Activated CD8-positive, alpha-beta memory T cell treated with anti-CD3 and anti-CD28 coated beads, Interleukin-2, amount 50 U/mL, for 4 hours (primary cell): ENCODE results near the gene BEND6.

Experiments used
- DNase-seq: peaks from one replicate; pipeline ENCODE4 v3.0.0-alpha.2; 2020

The BEND6 gene, protein sequence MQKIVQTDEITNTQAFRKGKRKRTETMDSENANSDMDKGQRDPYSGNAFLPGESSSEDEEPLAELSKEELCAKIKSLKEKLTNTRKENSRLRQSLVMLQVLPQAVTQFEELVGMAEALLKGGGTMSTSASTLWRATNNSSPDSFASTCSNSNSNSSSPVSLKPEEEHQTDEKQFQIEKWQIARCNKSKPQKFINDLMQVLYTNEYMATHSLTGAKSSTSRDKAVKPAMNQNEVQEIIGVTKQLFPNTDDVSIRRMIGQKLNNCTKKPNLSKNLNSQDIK

DNA sequence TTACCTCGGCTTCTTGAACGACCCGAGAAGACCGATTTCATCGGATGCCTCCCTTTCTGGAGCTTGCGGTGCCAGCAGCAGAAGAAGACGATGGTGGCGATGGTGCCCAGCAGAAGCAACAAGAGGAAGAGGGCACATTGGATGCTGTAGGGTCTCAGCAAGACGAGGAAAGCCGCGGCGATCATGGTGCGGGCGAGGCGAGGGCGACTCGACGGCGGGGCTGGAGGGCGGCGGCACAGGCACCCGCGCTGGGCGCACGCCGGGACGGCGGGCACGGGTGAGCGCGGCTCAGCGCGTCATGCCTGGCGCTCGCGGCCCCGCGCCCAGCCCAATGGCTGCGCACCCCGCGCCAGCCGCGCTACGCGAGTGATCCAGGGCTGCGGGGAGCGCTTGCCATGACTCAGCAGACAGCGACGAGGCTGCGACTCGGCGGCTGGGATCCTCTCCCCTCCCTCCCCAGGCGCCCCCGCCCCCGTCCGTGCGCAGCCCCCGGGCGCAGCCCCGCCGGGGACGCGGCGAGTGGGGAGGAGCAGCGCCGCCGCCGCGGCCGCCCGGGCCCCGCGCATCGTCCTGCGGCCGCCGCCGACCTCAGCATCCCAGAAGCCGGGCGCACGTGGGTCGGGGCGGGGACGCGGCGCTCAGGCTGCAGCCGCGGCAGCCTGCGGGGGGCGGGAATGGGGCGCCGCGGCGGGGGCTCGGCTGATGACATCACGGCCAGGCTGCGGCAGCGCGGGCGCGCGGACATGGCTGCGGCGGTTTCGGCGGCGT lies at the start of gene BEND6:
TSS of gene BEND6 (plus strand) at position 705 of the 768 bp plus-strand sequence. CDS start 26,704 bp downstream, outside the sequence.
- peak; percentile 35 for DNase-seq

DNA sequence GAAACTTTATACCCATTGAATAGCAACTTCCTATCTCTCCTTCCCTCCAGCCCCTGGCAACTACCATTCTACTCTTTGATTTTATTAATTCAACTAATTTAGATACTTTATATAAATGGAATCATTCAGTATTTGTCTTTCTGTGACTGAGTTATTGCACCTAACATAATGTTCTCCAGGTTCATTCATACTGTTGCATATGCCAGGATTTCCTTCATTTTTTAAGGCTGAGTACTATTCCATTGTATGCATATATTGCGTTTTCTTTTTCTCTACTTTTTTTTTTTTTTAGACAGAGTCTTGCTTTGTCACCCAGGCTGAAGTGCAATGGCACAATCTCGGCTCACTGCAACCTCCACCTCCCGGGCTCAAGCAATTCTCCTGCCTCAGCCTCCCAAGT lies 49.5 kb upstream of the BEND6 start:
- no peak for DNase-seq

DNA sequence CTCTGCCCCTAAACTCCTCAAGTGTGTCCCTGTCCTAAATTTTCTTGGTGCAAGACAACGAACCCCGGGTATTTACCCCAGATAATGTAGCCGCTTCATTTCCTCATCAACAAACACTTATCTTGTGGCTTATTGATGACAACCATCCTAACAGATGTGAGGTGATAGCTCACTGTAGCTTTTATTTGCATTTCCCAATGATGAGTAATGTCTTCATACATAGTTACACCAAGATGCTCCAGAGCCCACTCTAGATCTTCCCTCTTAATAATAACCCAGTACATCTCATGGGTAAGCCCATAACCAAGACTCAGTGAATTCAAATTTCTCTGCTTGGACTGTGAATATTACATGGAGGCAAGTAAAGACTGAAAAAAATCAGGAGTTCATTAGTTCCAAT lies 48.2 kb upstream of the BEND6 start:
- DNase-seq, result no peak

DNA sequence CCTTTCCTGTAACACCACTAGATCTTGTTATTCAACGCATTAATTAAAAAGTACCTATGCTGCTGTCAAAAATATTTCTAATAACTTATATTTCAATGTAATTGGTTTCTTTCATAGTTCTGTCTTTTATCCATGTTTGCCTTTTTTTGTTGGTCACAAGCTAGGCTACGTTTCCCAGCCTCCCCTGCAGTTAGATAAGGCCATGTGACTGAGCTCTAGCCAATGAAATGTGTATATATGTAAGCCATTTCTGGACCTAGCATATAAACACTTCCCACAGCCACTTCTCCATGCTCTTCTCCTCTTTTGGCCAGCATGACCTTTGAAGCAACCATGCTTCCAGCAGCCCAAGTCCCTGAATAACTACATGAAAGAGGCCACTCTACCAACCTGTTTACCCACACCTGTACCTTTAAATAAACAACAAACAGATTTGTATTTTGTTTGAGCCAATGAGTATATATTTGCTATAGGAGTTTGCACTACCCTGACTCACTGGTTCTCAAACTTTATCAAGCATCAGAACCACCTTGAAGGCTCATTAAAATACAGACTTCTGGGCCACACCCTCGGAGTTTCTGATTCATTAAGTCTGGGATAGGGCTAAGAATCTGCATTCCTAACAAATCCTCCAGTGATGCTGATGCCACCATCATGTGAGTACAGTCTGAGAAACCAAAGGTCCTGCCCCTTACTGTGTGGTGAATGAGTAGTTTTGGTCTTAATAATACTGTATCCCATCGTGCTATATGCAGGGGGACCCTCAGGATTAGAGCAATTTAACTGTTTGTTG lies 45.6 kb upstream of the BEND6 start:
- DNase-seq, result no peak

DNA sequence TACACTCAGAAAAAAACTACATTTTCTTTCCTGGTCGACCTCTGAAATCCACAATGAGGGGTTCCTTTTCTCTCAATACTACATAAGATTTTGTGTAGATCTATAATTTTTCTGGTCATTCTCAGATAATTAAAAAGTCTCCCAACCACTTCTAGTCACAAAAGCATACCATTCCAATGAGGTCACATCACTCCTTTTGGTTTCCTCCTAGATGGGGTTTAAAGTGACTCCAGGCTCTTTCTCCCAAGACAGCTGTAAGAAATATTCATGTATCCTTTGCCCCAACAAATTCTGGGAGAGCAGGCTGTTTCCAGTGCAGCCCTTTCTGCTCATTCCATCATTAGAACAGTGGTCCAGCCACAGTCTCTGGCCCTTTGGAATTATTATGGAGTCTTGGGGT lies 43.1 kb upstream of the BEND6 start:
- DNase-seq, result no peak

DNA sequence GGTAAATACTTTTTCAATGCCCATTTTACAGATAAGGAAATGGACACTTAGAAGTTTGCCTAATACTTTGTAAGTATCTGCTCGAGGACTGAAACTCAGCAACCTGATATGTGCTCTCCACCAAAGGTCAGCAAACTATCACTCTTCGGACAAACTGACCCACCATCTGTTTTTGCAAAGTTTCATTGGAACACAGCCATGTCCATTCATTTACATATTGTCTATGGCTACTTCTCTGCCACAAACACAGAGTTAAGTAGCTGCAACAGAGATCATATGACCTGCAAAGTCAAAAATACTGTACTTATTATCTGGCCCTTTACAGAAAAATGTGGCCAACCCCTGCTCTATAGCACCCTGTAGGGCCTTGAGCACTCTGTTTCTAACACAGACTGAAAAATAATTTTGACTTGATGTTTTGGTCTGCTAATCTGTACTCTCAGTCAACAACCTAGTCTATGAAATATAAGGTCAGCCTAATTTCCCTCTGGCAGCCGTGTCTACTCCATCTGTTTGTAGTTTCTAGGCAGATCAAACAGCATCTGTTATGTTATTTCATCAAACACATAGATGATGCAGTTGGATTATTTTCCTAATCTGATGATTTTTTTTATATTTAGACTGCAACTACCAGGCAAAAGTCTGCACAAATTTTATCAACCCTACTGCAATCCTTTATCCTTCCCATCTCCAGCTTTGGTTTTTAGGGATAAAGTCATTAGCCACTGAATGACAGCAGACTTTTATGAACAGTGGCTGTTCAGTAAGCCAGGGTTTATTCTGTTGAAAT lies 41.4 kb upstream of the BEND6 start:
- no peak for DNase-seq

DNA sequence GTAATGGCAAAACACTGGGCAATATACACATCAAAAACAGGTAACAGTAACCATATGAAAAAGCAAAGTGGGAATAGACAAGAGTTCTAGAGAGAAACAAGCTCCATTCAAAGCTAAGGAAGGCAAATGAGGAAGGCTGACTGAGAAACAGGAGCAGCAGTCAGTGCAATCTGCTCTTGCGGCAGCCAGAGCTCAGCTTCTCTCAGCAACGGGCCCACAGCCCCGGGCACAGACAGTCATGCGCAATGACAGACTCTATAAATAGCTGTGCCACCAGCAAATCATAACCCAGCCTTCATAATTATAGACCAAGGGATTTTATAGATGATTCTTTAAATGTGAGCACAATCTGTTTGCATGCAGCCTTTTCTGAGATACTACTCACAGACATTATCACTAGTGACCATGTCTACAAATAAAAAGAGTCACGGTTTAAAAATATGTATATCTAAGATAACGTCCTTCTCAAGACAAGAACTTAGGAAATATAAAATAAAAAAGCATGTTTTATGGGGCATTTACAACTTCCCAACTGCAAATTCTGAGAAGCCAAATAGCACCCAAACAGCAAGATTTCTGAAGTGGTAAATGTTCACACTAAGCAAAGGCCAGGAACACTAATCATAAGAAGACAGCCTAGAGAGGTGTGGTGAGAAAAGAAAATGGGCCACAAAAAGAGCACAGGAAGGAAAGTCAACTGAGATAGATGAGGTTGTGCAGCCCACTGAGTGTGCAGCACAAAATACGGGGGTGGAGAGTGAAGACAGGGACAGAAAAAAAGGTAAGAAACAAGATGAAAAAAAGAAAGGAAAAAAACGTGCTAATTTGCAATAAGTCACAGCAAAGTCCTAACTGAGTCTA lies 39.9 kb upstream of the BEND6 start:
- DNase-seq, result no peak

DNA sequence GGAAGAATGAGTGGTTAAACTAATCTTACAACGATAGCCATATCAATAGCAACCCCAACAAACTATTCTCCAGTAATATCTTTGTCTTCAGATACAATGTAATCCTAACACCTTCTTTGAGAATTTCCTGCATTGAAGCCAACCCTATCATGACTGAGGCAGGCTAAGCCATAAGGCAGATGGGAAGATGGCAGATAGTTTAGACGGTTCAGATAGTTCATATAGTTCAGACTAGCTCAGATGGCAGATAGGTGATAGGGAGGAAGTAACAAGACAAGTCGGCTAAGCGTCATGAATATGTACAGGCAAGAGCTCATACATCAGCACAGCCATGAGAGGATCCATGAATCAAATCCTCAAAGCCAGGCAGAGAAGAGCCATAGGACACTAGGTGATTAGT lies 39.1 kb upstream of the BEND6 start:
- DNase-seq, result no peak

DNA sequence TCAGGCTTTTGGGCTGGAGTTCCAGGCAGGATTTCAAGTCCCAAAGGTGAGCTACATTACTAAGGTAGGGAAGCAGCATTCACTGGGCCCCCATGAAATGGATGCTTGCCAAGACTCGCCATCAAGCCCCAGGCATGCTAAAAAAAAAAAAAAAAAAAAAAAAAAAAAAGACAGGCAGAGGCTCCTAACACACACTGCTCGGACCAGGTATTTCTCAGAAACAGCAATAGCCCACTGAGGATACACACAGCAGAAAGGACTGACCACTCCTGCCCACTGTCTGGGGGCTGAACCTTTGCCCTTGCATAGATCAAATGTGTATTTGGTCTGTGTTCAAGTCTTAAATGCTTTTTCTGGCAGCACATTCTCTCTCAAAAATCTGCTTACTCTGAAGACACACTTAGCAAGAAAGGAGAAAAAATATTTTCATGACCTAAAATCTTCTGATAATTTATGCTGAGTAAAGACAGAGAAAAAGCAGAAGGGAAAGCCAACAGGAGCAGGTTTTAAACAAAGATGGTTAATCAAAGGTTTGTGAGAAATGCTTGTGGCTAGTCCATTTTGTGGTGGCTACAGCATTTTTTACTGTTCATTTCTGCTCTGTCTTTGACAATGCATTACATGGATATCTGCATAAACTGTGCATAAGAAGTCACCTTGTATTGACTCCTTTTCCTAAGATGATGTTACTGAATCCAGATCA lies 37.9 kb upstream of the BEND6 start:
- no peak for DNase-seq

DNA sequence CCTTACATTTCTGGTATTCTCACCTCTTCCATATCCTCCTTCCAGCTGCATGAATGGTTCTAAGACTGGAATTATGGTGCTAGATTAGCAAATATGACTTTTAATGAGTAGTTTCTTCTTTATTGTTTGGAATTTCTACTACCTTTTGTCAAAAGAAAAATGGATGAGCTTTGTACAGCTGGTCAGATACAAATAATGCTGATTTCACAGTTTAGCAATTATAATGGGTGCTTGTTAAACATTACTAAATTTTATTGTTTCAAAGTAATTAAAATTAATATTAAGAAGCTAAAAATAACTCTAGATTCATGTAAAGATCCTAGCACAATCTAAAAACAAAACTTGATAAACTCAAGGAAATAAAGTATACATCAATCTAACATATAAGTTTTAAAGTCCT lies 32.3 kb upstream of the BEND6 start:
- no peak for DNase-seq

DNA sequence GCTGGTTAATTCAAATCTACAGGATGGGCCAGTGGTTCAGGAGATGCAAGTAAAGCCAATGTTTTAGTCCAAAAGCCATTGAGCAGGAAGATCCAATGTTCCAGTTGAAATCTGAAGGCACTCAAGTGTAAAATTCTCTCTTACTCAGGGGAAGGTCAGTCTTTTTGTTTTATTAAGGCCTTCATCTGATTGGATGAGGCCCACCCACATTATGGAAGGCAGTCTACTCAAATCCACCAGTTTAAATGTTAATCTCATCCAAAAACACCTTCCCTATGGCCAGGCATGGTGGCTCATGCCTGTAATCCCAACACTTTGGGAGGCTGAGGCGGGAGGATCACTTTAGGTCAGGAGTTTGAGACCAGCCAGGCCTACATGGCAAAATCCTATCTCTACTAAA lies 31.3 kb upstream of the BEND6 start:
- no peak for DNase-seq

DNA sequence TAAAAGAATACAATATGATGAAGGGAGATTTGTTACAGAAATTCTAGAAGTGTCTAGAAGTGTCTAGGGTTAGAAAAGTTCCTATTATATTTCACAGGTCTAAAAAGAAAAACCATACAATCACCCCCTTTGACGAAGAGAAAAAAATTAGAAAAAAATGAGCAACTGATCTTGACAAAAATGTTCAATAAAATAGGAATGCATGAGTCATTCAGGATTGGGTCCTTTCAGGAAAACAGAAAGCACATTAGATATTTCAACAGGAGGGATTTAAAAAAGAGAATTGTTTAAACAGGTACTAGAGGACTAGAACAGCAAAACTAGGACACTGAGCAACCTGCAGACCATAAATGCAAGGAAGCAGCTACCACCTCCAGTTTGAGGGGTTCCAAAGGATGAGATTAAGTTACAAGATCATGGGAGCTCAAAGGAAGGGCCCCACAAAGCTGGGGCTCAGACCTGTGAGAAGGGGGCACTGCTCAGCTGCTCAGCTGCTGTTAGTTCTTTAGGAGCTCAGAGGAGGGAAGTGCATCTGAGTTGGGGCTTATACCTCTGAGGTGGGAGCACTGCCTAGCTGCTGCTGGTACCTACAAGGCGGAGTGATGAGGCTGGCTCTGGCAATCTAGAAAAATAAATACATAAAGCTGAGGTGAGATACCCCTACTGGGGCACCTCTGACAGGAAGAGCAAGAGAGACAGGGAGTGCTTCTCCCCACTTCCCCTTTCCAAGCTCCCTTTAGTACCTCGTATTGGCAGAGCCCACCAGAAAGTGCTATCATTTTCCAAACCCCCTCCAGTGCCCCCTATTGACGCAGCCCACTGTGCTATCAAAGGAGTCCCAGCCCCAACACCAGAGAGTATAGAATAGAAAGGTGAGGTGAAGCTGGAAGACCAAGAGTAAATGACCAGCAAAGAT lies 27.1 kb upstream of the BEND6 start:
- DNase-seq, result no peak

DNA sequence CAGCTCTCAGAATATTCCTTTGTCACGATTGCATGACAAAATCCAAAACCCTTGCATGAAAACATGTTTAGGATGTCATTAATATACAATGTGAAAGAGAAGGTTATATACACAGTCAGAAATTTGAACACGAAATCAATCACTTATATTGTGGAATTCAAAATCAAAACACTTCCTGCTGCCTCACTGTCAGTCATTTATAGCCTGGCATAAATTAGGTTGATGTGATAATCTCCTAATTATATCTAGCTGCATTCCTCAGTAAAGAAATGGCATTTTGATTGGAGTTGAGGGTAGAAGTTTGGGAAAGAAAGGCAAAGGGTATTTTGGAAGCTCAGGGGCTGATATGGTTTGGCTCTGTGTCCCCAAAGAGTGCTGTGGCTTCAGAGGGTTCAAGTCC lies 24.1 kb upstream of the BEND6 start:
- no peak for DNase-seq

DNA sequence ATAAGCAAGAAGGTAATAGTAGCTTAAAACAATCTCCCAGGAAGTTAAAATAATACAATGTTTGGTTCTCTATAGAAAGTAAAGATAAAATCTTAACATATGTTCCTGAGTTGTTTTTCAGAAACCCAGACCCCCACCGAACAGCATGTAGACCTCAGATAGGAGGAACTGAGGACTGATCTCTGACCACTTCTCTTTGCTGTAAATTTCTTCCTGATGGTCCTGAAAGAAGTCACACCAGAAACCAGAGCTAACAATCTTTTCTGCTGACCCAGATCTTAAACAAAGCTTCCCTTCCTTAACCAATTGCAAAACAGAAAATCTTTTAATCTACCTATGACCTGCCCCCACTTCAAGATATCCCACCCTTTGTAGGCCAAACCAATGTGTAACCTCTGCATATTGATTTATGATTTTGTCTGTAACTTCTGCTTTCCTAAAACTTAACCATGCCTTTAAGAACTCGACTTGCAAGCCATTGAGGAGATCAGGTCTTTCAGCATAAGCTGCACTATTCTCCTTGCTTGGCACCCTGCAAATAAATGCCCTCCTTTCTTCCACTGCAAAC lies 21.9 kb upstream of the BEND6 start:
- no peak for DNase-seq

DNA sequence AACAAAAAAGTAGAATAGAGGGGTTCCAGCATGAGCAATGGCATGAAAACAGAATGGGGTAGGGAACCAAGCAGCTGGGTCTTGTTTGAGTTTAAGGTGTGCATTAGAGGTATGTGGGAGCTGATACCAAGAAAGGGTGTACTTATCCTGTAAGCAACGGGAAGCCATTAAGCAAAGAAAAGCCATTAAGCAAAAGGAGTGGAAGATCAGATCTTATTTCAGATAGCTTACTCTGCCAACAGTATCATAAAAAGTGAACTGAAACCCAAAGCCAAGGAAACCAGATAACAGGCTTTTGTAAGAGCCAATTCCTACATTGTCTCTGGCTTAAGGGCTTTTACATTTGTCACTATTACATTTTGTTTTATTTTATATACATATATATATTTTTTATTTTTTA lies 21.3 kb upstream of the BEND6 start:
- DNase-seq, result no peak

DNA sequence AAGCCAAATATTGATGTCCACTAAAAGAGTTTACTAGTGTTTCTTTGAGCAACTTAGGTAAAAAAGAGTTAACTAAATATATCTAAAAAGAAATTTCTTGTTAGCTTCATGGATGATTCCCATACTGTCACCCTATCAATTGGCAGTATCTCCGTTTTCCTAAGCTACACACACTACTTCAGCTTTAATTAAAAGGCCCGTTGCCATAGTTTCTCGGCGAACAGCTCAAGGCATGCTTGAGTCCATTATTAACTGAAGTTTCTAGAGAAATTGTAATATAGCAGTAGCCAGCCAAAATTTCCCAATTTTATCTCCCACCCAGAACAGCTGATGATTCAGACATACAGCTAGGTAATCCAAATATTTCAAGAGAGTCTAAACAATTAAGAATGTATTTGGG lies 20.0 kb upstream of the BEND6 start:
- DNase-seq, result no peak

DNA sequence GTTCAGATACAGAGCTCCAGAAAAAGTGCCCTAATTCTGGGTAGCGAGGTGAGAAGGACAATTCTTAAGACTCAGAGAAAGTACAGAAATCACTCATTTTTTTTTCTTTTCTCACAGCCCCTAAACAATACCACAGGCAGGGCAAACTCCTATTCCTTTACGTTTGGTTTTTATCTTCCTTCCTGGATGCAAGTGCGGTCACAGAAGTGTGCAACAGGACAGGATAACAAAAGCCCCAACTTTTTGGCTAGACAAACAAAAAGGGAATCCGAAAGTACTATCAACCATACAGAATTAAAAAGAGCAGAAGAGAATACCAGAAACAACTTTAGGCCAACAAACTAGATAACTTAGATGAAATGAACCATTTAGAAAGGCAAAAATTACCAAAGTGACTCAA lies 18.4 kb upstream of the BEND6 start:
- no peak for DNase-seq

DNA sequence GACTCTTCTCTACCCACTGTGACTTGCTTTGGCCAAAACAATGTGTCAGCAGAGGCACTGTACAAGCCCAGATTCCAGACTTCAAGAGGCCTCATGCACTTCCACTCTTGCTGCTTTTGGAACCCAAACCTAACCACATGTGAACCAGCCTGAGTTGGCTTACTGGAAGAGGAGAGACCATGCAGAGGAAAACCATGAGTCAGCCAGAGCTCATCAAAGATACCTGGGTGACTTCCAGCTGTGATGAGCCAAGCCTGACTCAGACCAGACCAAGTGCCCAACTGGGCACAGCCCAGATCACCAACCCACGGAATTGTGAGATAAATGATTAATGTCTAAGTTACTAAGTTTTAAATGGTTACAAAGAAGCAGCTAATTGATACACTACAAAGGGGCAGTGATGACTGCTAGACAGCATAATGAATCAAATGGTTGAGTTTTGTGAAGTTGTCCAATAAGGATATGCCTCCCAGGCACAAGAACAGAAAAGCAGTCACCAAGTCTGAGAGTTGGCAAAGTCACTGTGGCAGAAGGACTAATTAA lies 16.2 kb upstream of the BEND6 start:
- no peak for DNase-seq

DNA sequence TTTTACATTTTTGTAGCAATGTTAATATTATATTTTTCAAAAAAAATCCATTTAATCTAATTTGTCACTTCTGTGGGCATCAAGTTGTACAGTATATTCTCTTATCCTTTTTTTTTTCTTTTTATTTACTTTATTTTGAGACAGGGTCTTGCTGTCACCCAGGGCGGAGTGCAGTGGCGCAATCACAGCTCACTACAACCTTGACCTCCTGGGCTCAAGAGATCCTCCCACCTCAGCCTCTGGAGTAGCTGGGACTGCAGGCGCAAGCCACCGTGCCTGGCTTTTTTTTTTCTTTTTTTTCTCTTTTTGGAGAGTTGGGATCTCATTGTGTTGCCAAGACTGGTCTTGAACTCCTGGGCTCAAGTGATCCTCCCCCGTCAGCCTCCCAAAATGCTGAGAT lies 14.4 kb upstream of the BEND6 start:
- DNase-seq, result no peak

DNA sequence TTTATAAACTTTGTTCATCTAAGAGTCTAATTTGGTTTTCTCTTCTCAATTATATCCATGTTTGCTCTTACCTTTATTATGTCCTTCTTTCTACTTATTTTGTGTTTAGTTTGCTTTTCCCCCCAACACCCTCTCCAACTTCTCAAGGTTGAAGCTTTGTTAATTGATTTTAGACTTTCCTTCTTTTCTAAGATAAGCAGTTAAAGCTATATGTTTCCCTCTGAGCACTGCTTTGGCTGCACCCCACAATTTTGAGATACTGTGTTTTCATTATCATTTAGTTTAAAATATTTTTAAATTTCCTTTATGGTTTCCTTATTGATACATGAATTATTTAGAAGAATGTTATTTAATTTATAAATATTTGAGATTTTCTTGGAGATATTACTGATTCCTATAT lies 13.9 kb upstream of the BEND6 start:
- DNase-seq, result no peak
